ENCODE results near the gene COL23A1.
"Not testable (repeated sequence)": the region's sequence is repeated elsewhere in the genome, so short reads cannot be mapped to it uniquely, and the experiment has no call there.

The COL23A1 gene

DNA sequence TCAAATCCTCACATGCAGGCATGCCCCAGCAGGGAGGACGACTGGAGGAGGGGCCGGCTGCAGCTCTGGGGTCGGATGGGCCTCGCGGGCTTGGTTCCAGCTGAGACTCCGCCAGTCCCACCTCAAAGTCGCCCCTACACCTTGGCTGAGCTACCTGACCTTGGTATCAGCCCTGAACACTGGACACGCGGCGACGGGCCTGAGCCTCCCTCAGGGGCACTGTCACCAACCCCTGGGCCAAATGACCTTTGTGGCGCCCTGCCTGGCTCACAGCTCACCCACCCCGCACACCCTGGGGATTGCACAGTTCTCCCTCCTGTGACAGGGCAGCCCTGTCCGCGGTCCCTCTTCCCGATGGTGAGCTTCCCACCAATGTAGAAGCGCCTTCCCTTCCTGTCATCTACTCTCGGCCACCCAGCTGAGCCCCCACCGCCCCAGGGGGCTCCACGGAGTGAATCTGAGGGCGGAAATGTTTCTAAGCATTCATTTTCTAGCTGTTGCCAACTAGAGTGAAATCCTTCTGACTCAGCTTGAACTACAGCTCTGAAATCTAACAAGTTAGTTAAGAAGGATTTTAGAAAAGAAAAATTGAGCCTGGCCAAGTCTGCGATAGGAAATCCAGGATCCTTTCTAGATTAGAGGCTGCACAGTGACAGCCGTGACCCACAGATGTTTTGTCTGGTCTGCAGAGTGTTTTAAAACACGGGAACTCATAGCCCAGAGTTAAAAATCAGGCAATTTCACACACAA lies 218.7 kb downstream of the COL23A1 start:
- DNase-seq = no peak

- DNase-seq = no peak
Observed at GRCh38 chr5:178370102-178370501, 220.1 kb downstream of the COL23A1 start.

DNA sequence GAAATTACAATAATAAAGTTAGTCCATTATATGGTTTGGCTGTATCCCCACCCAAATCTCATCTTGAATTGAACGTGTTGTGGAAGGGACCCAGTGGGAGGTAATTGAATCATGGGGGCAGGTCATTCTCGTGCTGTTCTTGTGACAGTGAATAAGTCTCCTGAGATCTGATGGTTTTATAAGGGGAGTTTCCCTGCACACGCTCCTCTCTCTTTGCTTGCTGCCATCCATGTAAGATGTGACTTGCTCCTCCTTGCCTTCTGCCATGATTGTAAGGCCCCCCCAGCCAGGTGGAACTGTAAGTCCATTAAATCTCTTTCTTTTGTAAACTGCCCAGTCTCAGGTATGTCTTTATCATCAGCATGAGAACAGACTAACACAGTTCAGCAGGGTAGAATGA lies 220.7 kb downstream of the COL23A1 start:
- not testable (repeated sequence) for DNase-seq

- DNase-seq = no peak
Observed at GRCh38 chr5:178368716-178369300, 221.4 kb downstream of the COL23A1 start.

DNA sequence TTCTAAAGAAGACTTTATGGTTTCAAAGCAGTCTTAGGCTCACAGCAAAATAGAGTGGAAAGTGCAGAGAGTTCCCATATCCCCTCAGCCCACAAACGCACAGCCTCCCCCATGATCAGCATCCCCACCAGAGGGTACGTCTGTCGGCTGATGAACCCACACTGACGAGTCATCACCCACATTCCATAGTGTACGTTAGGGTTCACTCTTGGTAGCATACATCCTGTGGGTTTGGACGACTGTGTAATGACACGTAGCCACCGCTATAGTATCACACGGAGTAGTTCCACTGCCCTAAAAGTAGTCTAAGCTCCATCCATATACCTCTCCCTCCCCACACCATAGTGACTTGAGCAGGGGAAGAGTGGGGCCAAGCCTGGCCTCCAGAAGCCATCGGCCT lies 221.9 kb downstream of the COL23A1 start:
- DNase-seq = no peak

- no peak for DNase-seq
Observed at GRCh38 chr5:178367736-178368120, 222.5 kb downstream of the COL23A1 start.

- DNase-seq = no peak
Observed at GRCh38 chr5:178366998-178367735, 223.0 kb downstream of the COL23A1 start.

DNA sequence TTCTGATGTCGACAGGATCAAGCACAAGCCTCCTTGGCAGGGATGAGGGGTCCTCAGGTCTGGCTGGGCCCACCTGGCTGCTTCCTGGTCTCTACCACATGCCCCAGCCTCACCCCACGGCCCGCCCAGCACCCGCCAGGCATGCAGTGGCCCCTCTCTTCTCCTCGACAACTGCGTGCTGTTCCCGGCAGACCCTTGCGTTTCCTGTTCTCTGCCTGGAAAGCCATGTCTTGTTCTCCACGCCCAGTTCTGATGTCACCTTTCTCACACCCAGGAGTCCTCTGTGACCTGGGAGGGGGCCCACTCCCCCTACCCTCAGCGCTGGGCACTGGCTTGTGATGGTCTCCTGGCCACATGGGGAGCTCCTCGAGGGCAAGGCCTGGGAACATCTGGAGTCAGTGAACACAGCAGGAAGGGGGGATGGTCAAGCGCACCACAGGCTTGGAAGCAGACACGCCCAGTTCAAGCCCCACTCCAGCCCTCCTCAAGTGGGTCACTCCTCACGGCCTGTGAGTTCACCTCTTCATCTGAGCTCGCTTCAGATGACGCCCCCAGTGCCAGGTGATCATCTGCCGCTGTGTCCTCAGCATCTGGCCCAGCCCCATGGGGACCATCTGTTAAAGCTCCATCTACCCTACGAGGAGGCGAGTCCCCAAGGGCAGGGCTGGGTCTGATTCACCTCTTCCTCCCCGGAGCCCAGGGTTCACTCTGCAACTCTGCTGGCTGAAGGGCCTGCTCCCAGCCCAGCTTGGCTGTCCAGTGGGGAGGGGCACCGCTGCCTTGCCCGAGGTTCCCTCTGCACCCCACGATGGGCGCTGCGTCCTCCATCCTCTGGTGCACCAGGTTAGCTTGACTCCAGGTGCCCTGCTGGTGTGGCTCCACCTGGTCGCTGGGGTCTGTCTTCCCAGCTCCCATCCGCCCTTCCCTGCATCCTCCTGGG lies 224.4 kb downstream of the COL23A1 start:
- no peak for DNase-seq

GRCh38 chr5:178364326-178364675 lies 225.9 kb downstream of the COL23A1 start:
- DNase-seq = no peak

GRCh38 chr5:178363501-178364325 lies 226.5 kb downstream of the COL23A1 start:
- no peak for DNase-seq

DNA sequence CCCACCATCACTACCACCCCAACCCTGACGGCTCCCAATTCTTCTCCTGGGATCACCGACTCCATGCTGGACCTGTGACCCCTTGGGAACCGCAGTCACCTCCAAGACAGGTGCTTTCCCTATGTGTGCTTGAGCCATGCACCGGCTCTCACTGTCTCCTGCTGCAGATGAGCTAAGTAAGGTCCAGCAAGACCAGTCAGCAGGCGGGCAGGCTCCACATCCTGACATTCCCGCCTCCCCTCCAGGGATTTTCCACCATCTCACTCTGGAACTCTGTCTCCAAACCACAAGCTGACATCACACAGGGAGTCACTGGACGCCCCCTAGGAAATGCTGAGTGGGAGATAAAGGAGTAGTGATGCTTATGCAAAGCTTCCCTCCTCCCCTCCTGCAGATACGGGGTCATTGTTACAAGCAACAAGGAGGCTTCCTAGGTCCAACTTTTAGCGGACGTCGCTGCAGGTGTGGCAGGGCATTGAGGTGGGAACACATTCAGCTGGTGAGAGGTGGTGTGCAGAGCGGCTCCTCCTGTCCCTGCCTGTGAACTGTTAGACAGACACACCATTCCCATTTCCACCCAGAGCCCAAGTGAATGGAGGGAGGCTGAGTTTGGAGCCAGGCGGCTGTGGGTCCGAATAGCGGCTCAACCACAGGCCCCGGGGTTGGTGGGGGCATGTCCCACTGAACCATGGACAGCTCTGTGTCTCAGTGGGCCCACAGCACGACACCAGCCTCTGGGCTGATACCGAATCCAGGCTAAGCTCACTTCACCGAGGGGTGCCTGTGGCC lies 228.3 kb downstream of the COL23A1 start:
- no peak for DNase-seq

DNA sequence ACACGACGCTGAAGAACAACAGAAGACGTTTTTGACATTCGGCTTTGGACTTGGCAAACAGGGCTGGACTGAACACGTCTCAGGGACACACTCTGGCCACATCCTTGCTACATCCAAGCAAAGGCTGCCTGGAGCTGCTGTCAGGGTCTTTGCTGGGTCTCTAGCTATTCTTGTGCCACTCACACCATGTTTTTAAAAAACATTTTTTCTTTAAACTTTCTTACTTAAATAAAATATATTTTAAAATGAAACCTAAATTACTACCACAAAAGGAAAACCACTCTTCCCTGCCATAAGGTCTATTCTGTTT lies 229.3 kb downstream of the COL23A1 start:
- no peak for DNase-seq

- no peak for DNase-seq
Observed at GRCh38 chr5:178360222-178360925, 229.8 kb downstream of the COL23A1 start.

DNA sequence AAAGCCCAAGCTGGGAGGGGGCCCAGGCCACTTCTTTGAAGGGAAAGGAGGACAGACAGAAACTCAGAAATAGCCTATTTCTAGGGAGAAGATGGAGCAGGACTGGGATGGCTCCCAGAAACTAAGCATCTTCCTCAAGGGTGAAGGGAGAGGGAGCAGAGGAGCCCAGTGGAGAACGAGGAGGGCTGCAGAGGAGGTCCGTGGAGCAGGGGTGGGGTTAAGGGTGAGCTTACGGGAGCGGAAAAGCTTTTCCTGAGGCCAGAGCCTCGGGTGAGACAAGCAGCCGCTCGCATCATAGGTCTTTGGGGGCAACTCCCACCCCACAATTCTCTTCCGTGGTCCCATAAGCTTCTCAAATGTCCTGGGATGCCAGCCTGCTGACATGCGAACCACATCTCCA lies 230.5 kb downstream of the COL23A1 start:
- DNase-seq = no peak

DNA sequence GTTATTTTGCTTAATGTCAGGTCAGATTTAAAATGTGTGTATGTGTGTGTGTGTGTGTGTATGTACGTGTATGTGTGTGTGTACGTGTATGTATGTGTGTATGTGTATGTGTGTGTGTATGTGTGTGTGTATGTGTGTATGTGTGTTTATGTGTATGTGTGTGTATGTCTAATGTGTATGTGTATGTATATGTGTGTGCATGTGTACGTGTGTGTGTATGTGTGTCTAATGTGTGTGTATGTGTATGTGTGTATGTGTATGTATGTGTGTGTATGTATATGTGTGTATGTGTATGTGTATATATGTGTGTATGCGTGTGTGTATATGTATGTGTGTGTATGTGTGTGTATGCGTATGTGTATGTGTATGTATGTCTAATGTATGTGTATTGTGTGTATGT lies 232.5 kb downstream of the COL23A1 start:
- DNase-seq = no peak

DNA sequence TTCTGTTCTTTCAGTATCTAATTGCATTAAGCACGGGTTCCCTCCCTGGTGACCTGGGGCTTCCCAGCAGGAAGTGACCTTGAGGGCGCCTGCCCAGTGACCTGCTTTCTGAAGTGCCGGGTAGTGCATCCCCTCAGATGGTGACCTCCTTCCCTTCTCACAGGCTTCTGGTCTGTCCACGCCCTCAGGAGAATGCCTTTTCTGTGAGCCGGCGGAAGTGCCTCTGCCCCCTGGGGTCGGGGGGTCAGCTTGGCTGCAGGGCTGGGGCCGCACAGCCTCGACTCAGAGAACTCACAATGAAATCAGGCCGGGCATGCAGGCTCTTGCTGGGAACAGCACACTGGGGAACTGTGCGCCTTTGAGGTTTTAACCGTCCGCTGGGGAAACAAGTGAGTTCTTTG lies 233.1 kb downstream of the COL23A1 start:
- no peak for DNase-seq

- DNase-seq = no peak
Observed at GRCh38 chr5:178356431-178356872, 233.7 kb downstream of the COL23A1 start.

GRCh38 chr5:178355671-178356070 lies 234.5 kb downstream of the COL23A1 start:
- no peak for DNase-seq

- DNase-seq = no peak
Observed at GRCh38 chr5:178353461-178353860, 236.7 kb downstream of the COL23A1 start.

- DNase-seq = no peak
Observed at GRCh38 chr5:178352035-178352349, 238.2 kb downstream of the COL23A1 start.
